Measurements from ENCODE around the gene PTMA.

DNA sequence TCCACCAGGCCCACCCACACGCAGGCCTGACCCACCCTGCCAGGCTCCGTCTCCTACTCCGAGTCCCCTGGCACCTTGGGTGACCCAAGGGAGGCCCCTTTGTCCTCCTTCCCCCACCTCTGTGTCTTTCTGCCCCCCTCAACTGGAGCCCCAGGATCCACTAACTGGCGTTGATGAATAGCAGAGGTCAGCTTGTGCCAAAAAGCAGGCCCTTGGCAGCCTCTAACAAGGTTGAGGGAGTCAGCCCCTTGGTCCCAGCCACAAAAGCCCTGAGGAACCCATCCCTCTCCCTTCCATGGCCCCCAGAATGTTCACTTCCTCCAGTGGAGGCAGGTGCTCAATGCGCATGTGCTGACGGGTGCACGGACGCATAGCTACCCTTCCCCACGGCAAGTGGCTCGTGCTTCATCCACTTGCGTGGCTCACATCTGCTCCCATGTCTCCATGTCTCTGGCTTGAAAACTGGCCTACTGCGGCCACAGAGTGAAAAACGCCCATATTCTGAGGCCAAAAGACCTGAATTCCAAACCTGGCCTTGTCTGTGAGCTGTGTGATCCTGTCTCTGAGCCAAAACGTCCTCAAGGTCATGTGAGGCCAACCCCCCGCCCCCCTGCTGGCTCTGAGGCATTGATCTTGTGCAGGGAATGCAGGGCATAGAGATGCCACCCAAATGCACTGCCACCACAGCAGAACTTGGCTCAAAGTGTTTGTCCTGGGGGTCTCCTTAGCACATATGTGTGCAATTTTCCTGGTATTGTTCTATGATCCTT lies 19.0 kb upstream of the PTMA start:
- TF ChIP-seq ZNF274 (IDR thresholded peaks at IDR 0.05; ENCODE audit: low read depth, low read length) = no peak
- no peak for TF ChIP-seq YY1 (IDR thresholded peaks at IDR 0.05; ENCODE audit: insufficient read depth, insufficient read length)
- no peak for TF ChIP-seq SUZ12 (IDR thresholded peaks at IDR 0.05; ENCODE audit: extremely low read depth, insufficient read depth, insufficient read length)
